Measurements from ENCODE around the gene SLC5A5. TPM values are rescaled to one million over a fixed set of nuclear protein-coding genes. Genes with fewer than 3 reads are reported as not detected.
A peak's percentile ranks its signal among the peaks of the same experiment; 100 is the strongest.

Gene SLC5A5
- polyA plus RNA-seq, 2 donors = 0.01 to 0.04 TPM

- Histone ChIP-seq H3K4me3 (ENCODE audit: low read depth in 1 of 2, low read length in 2 of 2) (peak overlapping the region; percentile 80 to 95), H3K27me3 (ENCODE audit: control insufficient read depth in 1 of 2, insufficient read depth in 2 of 2, low read length in 2 of 2) (no peaks in the 10 kb centered on the region), H3K27ac (ENCODE audit: low read depth in 2 of 2, low read length in 1 of 2) (peak overlapping the region in 1 of 2 donors; percentile 36), H3K9me3 (ENCODE audit: control insufficient read depth in 2 of 2, insufficient read depth in 1 of 2, low read depth in 1 of 2, low read length in 1 of 2) (no peaks in the 10 kb centered on the region), H3K36me3 (ENCODE audit: control insufficient read depth in 2 of 2, insufficient read depth in 2 of 2, low read length in 1 of 2) (peaks cover 15 to 30% of the 10 kb centered on the region in 2 donors), H3K4me1 (ENCODE audit: control insufficient read depth in 2 of 2, insufficient read depth in 2 of 2, low read length in 1 of 2) (peaks cover 14 to 30% of the 10 kb centered on the region in 2 donors)
- WGBS, 2 donors = 62 to 73% methylated on average over 23 of the region's 23 CpGs
These were observed 10.0 kb upstream of the SLC5A5 start for GRCh38 chr19:17861542-17862402.

DNA sequence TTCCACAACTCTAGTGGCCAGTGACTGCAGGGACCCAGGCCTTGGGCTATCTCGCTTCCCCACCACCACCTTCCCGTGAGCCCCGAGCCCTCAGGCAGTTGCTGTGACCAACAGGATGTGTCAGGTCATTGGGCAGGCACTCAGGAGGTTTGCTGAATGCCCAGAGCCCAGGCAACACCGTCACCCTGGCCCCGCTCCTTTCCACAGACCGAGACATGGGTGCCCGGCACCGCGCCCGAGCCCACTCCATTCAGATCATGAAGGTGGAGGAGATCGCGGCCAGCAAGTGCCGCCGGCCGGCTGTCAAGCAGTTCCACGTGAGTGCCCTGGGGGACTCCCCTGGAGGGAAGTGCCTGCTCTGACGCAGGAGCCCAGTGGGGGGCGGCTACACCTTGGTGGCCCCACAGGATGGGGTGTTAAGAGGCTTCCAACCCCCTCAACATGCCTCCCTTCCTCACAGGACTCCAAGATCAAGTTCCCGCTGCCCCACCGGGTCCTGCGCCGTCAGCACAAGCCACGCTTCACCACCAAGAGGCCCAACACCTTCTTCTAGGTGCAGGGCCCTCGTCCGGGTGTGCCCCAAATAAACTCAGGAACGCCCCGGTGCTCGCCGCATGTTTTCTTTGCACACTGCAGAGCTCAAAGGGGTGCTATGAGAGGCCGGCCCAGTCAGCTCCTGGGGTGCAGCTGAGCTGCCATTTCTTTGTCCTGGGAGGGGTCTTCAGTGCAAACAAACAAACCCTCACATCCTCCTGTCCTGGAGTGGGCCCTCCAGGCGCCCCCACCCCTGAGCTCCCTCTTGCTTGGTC lies 8.8 kb upstream of the SLC5A5 start:
- Histone ChIP-seq H3K27me3 (ENCODE audit: control insufficient read depth in 1 of 2, insufficient read depth in 2 of 2, low read length in 2 of 2) (no peaks in the 10 kb centered on the region), H3K4me3 (ENCODE audit: low read depth in 1 of 2, low read length in 2 of 2) (no peak overlapping the region), H3K4me1 (ENCODE audit: control insufficient read depth in 2 of 2, insufficient read depth in 2 of 2, low read length in 1 of 2) (peaks cover 14 to 30% of the 10 kb centered on the region in 2 donors), H3K36me3 (ENCODE audit: control insufficient read depth in 2 of 2, insufficient read depth in 2 of 2, low read length in 1 of 2) (peaks cover 15 to 30% of the 10 kb centered on the region in 2 donors), H3K9me3 (ENCODE audit: control insufficient read depth in 2 of 2, insufficient read depth in 1 of 2, low read depth in 1 of 2, low read length in 1 of 2) (no peaks in the 10 kb centered on the region), H3K27ac (ENCODE audit: low read depth in 2 of 2, low read length in 1 of 2) (peak overlapping the region in 1 of 2 donors; percentile 17)
- 68 to 75% methylated on average over 28 to 31 of the region's 31 CpGs for WGBS, 2 donors

DNA sequence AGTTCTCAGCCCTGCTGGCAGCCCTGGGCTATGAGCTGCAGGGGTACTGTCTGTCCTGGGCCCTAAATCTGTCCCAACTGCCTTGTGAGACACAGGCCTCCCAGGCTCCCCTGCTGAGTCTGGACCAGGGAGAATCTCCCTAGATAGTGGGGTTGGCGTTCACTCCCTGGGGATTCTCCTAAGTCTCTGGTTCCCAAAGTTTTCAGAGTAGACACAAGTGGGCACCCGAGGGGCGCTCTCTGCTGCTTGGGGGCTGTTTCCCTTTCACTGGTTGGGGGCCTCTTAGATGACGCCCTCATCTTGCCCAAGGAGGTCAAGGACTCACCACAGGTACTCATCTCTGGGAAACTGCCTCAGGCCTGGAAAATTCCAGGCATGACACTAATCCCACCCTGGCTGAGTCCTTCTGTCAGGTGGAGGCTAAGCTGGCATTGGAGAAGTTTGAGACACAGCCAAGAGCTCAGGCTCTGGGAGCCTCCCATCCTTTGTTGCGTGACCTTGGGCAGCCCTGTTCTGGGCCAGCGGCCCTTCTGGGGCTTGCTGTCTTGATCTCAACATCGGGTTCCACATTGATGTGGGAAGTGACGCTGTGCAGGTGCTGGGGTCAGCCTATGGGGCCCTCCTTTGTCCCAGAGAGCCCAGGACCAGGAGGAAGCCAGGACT lies 8.1 kb upstream of the SLC5A5 start:
- 59 to 62% methylated on average over 8 of the region's 8 CpGs for WGBS, 2 donors
- Histone ChIP-seq H3K9me3 (ENCODE audit: control insufficient read depth in 2 of 2, insufficient read depth in 1 of 2, low read depth in 1 of 2, low read length in 1 of 2) (no peaks in the 10 kb centered on the region), H3K4me1 (ENCODE audit: control insufficient read depth in 2 of 2, insufficient read depth in 2 of 2, low read length in 1 of 2) (peaks cover 14 to 30% of the 10 kb centered on the region in 2 donors), H3K4me3 (ENCODE audit: low read depth in 1 of 2, low read length in 2 of 2) (no peak overlapping the region), H3K27ac (ENCODE audit: low read depth in 2 of 2, low read length in 1 of 2) (peak overlapping the region in 1 of 2 donors; percentile 65), H3K27me3 (ENCODE audit: control insufficient read depth in 1 of 2, insufficient read depth in 2 of 2, low read length in 2 of 2) (no peaks in the 10 kb centered on the region), H3K36me3 (ENCODE audit: control insufficient read depth in 2 of 2, insufficient read depth in 2 of 2, low read length in 1 of 2) (peaks cover 15 to 30% of the 10 kb centered on the region in 2 donors)

DNA sequence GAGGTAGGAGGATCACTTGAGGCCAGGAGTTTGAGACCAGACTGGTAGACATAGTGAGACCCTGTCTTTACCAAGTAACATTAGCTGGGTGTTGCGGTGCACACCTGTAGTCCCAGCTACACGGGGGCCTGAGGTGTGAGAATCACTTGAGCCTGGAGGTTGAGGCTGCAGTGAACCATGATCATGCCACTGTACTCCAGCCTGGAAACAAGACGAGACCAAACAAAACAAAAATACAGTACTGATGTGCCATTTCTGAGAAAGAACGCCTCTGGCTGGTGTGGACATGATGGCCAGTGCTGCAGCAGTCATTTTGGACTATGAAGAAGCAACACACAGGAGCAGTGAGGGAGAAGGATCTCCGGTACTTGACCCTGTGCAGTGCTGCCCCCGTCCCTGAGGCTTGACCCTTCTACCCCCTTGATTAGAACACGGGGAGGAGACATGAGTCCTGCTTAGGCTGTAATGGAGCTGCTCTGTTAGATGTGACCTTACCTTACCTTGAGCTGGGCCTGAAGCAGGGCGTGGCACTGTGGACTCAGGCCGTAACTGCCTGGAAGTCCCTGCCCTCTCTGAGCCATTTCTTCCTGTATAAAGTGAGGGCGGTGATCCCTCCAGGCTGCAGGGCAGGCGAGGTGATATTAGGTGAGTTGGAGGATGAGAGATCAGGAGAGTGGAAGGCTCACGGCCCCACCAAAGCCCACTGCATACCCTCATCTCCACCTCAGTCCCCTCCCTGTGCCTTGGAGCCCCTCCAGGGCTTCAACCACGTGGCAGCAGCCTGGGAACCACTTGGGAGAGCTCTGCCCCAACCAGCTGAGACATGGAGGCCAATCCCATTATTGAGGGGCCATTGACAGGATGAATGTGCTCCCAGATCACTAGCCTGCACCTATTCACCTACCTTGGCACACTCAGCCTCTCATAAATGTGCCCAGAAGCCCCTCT lies 6.1 kb upstream of the SLC5A5 start:
- H3K27me3 ChIP-seq (ENCODE audit: control insufficient read depth in 1 of 2, insufficient read depth in 2 of 2, low read length in 2 of 2) = no peaks in the 10 kb centered on the region
- peak overlapping the region; percentile 44 to 67 for H3K27ac ChIP-seq (ENCODE audit: low read depth in 2 of 2, low read length in 1 of 2)
- 54 to 63% methylated on average over 13 of the region's 13 CpGs for WGBS, 2 donors
- H3K9me3 ChIP-seq (ENCODE audit: control insufficient read depth in 2 of 2, insufficient read depth in 1 of 2, low read depth in 1 of 2, low read length in 1 of 2) = no peaks in the 10 kb centered on the region
- H3K4me3 ChIP-seq (ENCODE audit: low read depth in 1 of 2, low read length in 2 of 2) = no peak overlapping the region
- H3K4me1 ChIP-seq (ENCODE audit: control insufficient read depth in 2 of 2, insufficient read depth in 2 of 2, low read length in 1 of 2) = peaks cover 14 to 29% of the 10 kb centered on the region in 2 donors
- peaks cover 15 to 30% of the 10 kb centered on the region in 2 donors for H3K36me3 ChIP-seq (ENCODE audit: control insufficient read depth in 2 of 2, insufficient read depth in 2 of 2, low read length in 1 of 2)

GRCh38 chr19:17866312-17866963 lies 5.3 kb upstream of the SLC5A5 start:
- H3K36me3 ChIP-seq (ENCODE audit: control insufficient read depth in 2 of 2, insufficient read depth in 2 of 2, low read length in 1 of 2) = peaks cover 15 to 29% of the 10 kb centered on the region in 2 donors
- H3K27ac ChIP-seq (ENCODE audit: low read depth in 2 of 2, low read length in 1 of 2) = peak overlapping the region in 1 of 2 donors; percentile 67
- H3K27me3 ChIP-seq (ENCODE audit: control insufficient read depth in 1 of 2, insufficient read depth in 2 of 2, low read length in 2 of 2) = peaks cover 0 to 4% of the 10 kb centered on the region in 2 donors
- WGBS, 2 donors = 87% methylated on average over 8 of the region's 8 CpGs
- no peaks in the 10 kb centered on the region for H3K9me3 ChIP-seq (ENCODE audit: control insufficient read depth in 2 of 2, insufficient read depth in 1 of 2, low read depth in 1 of 2, low read length in 1 of 2)
- no peak overlapping the region for H3K4me3 ChIP-seq (ENCODE audit: low read depth in 1 of 2, low read length in 2 of 2)
- peaks cover 9 to 23% of the 10 kb centered on the region in 2 donors for H3K4me1 ChIP-seq (ENCODE audit: control insufficient read depth in 2 of 2, insufficient read depth in 2 of 2, low read length in 1 of 2)

DNA sequence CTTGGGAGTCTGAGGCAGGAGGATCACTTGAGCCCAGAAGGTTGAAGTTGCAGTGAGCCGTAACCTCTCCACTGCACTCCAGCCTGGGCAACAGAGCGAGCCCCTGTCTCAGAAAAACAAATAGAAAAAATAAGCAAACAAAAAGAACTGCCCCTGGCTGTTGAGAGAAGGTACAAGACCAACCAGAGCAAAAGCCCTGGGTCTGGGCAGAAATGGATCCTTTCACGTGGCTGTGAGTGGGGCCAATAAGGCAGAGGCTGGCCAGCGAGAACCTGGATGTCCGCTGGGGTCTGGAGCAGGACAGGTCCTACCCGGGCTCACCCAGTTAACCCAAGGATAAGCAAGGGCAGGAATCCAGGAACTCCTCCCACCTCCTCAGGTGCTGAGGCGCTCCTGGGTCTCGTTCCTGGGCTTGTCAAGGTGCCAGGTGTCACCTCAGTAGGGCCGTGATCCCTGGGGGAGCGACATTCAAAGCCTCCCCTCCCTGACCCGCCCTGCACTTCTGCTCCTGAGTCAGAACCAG lies 4.7 kb upstream of the SLC5A5 start:
- H3K36me3 ChIP-seq (ENCODE audit: control insufficient read depth in 2 of 2, insufficient read depth in 2 of 2, low read length in 1 of 2) = peaks cover 14 to 23% of the 10 kb centered on the region in 2 donors
- no peaks in the 10 kb centered on the region for H3K9me3 ChIP-seq (ENCODE audit: control insufficient read depth in 2 of 2, insufficient read depth in 1 of 2, low read depth in 1 of 2, low read length in 1 of 2)
- H3K27me3 ChIP-seq (ENCODE audit: control insufficient read depth in 1 of 2, insufficient read depth in 2 of 2, low read length in 2 of 2) = peaks cover 4 to 6% of the 10 kb centered on the region in 2 donors
- peaks cover 5 to 17% of the 10 kb centered on the region in 2 donors for H3K4me1 ChIP-seq (ENCODE audit: control insufficient read depth in 2 of 2, insufficient read depth in 2 of 2, low read length in 1 of 2)
- H3K27ac ChIP-seq (ENCODE audit: low read depth in 2 of 2, low read length in 1 of 2) = no peak overlapping the region
- WGBS, 2 donors = 45 to 54% methylated on average over 11 of the region's 11 CpGs
- H3K4me3 ChIP-seq (ENCODE audit: low read depth in 1 of 2, low read length in 2 of 2) = no peak overlapping the region

DNA sequence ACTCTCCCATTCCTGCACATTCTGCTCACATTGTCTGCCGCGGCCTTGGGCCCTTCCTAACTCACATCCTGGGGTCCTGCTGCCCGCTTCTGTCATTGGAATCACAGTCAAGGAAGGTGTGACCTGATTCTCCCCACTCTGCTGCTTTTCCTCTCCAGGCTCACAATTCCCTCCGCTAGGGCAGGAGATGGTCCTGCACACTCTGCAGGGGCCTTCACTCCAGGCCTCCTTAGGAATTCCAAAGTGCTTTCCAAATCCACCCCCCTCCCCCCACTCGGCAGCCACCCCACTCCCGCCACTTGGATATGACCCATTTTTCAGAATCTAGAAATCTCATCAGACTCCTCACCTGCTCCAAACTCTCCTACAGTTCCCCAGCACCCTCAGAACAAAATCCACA lies 3.1 kb upstream of the SLC5A5 start:
- 57 to 62% methylated on average over 6 of the region's 6 CpGs for WGBS, 2 donors
- Histone ChIP-seq H3K27ac (ENCODE audit: low read depth in 2 of 2, low read length in 1 of 2) (no peak overlapping the region), H3K4me1 (ENCODE audit: control insufficient read depth in 2 of 2, insufficient read depth in 2 of 2, low read length in 1 of 2) (peaks cover 8 to 20% of the 10 kb centered on the region in 2 donors), H3K9me3 (ENCODE audit: control insufficient read depth in 2 of 2, insufficient read depth in 1 of 2, low read depth in 1 of 2, low read length in 1 of 2) (no peaks in the 10 kb centered on the region), H3K36me3 (ENCODE audit: control insufficient read depth in 2 of 2, insufficient read depth in 2 of 2, low read length in 1 of 2) (peaks cover 5 to 7% of the 10 kb centered on the region in 2 donors), H3K27me3 (ENCODE audit: control insufficient read depth in 1 of 2, insufficient read depth in 2 of 2, low read length in 2 of 2) (peaks cover 4 to 14% of the 10 kb centered on the region in 2 donors), H3K4me3 (ENCODE audit: low read depth in 1 of 2, low read length in 2 of 2) (no peak overlapping the region)

DNA sequence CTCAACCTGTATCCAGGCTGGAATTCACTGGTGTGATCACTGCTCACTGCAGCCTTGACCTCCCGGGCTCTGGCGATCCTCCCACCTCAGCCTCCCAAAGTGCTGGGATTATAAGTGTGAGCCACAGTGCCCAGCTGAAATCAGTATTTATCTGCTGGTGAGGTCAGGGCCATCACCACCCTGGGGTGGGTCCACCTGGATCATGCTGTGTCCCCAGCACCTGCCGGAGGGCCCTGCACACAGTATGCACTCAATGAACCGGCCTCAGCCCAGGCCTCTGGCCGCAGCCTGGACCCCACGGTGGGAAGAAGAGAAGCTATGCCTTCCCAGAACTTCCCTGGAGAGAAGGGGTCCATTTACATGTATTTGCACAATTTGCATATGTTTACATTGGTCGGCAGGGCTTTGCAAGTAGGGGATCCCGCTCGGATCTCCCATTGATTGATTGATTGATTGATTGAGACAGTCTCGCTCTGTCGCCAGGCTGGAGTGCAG lies 2.6 kb upstream of the SLC5A5 start:
- Histone ChIP-seq H3K4me3 (ENCODE audit: low read depth in 1 of 2, low read length in 2 of 2) (no peak overlapping the region), H3K4me1 (ENCODE audit: control insufficient read depth in 2 of 2, insufficient read depth in 2 of 2, low read length in 1 of 2) (peaks cover 12 to 21% of the 10 kb centered on the region in 2 donors), H3K36me3 (ENCODE audit: control insufficient read depth in 2 of 2, insufficient read depth in 2 of 2, low read length in 1 of 2) (peaks cover under 1 to 3% of the 10 kb centered on the region in 2 donors), H3K27ac (ENCODE audit: low read depth in 2 of 2, low read length in 1 of 2) (no peak overlapping the region), H3K9me3 (ENCODE audit: control insufficient read depth in 2 of 2, insufficient read depth in 1 of 2, low read depth in 1 of 2, low read length in 1 of 2) (no peaks in the 10 kb centered on the region), H3K27me3 (ENCODE audit: control insufficient read depth in 1 of 2, insufficient read depth in 2 of 2, low read length in 2 of 2) (peaks cover 4 to 14% of the 10 kb centered on the region in 2 donors)
- 40 to 46% methylated on average over 11 of the region's 11 CpGs for whole genome bisulfite sequencing, 2 donors

All from esophagus (tissue), 2 donors.